ENCODE results near the gene CS. TPM values are rescaled to one million over a fixed set of nuclear protein-coding genes. Genes with fewer than 3 reads are reported as not detected.

Gene CS
- total RNA-seq, 1 experiment from 2014 or later: 250 TPM

- Histone ChIP-seq H2AK5ac (ENCODE audit: insufficient read length, low read length) (no peak within 1 kb of the TSS), H4K20me1 (ENCODE audit: control insufficient read depth, insufficient read depth, insufficient read length) (no peaks in the 10 kb centered on the region), H2BK5ac (ENCODE audit: insufficient read length, low read length) (peak within 1 kb of the TSS; percentile 48), H2AFZ (ENCODE audit: low read length) (no peak within 1 kb of the TSS), H3K56ac (ENCODE audit: insufficient read length, low read depth, low read length) (no peak within 1 kb of the TSS), H3K18ac (ENCODE audit: insufficient read length, low read depth, low read length) (peak within 1 kb of the TSS; percentile 70), H3K9ac (ENCODE audit: extremely low read depth, insufficient read length, low read length) (peak within 1 kb of the TSS; percentile 96), H3K4me1 (ENCODE audit: insufficient read depth, low read length) (no peaks in the 10 kb centered on the region), H3K27me3 (ENCODE audit: insufficient read depth, low read length) (no peaks in the 10 kb centered on the region), H2BK12ac (ENCODE audit: insufficient read length, low read depth, low read length) (no peak within 1 kb of the TSS), H4K91ac (ENCODE audit: insufficient read length, low read depth, low read length) (peak within 1 kb of the TSS; percentile 29), H3K9me3 (ENCODE audit: control insufficient read depth, low read depth, low read length) (no peaks in the 10 kb centered on the region), H3K4me2 (ENCODE audit: insufficient read depth, insufficient read length, low read length) (peak within 1 kb of the TSS; percentile 89), H3K79me1 (ENCODE audit: insufficient read depth, low read depth, low read length, poor library complexity, severe bottlenecking) (peaks cover 7% of the 10 kb centered on the region), H3K79me2 (ENCODE audit: insufficient read depth, low read length) (peaks cover 7% of the 10 kb centered on the region; the same call in 1 of the 2 replicates), H4K5ac (ENCODE audit: insufficient read length, low read depth, low read length) (peak within 1 kb of the TSS; percentile 73), H3K23me2 (ENCODE audit: insufficient read length, low read depth, low read length, poor library complexity, severe bottlenecking) (peaks cover 6% of the 10 kb centered on the region), H2BK15ac (ENCODE audit: low read depth, low read length) (no peak within 1 kb of the TSS), H2BK120ac (ENCODE audit: low read depth, low read length, poor library complexity, severe bottlenecking) (no peak within 1 kb of the TSS), H4K8ac (replicated peaks; ENCODE audit: insufficient read length, low read depth, low read length) (peak within 1 kb of the TSS; percentile 67), H3K4ac (ENCODE audit: low read depth, low read length) (peak within 1 kb of the TSS; percentile 39; the same call in 1 of the 2 replicates), H3K23ac (ENCODE audit: insufficient read length, low read depth, low read length) (no peak within 1 kb of the TSS), H3K27ac (ENCODE audit: insufficient read length, low read depth, low read length) (peak within 1 kb of the TSS; percentile 38), H2BK20ac (ENCODE audit: low read depth, low read length, poor library complexity, severe bottlenecking) (no peak within 1 kb of the TSS), H3K14ac (ENCODE audit: insufficient read depth, low read length) (peak within 1 kb of the TSS; percentile 84), H3T11ph (ENCODE audit: low read length) (no peak within 1 kb of the TSS)
- Mint-ChIP-seq H3K4me3 (peak within 1 kb of the TSS; percentile 98), H3K9me3 (no peaks in the 10 kb centered on the region), H3K27ac (peak within 1 kb of the TSS; percentile 99), H3K36me3 (ENCODE audit: insufficient read depth in 1 of 3, low read depth in 3 of 3) (peaks cover 7 to 42% (median 26%) of the 10 kb centered on the region in 3 experiments; a peak in 6 of 7 replicates), H3K4me1 (peaks cover 5 to 11% of the 10 kb centered on the region in 2 experiments; a peak in 2 of 4 replicates), H3K27me3 (ENCODE audit: low read depth) (no peaks in the 10 kb centered on the region)
- WGBS (ENCODE audit: extremely low coverage, insufficient read length, low lambda C conversion rate): no CpG with 5 or more reads among the region's 62 CpGs
- DNase-seq: peak; percentile 100
- TF ChIP-seq CTCF (conservative IDR thresholded peaks at IDR 0.05): peak; percentile 38; the same call in 2 of the 3 replicates
These were observed 15.7 kb upstream of the CS start, which contains the start of gene CNPY2 for GRCh38 chr12:56315622-56316473. TSS of gene CNPY2 (minus strand) at chr12:56315988. CDS start at chr12:56315217, 771 bp downstream.

Data from H9 (cell line).